ENCODE data around the gene GALNT6. TPM values are rescaled to one million over a fixed set of nuclear protein-coding genes. Genes with fewer than 3 reads are reported as not detected.

GALNT6 gene
- total RNA-seq, 1 donor from 2014 or later: not detected

DNA sequence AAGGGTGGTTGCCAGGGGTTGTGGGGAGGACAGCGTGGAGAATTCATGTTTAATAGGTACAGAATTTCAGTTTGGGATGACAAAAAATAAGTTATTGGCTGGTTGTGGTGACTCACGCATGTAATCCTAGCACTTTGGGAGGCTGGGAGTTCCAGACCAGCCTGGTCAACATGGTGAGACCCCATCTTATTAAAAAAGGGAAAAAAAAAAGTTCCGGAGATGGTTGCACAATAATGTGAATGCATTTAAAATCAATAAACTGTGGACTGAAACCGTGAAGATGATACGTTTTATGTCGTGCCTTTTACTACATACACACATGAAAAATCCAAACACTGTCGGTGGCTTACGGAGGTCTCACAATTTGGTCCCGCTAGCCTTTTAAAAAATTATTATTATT is 20.5 kb downstream of the GALNT6 start:
- Histone ChIP-seq H4K20me1 (ENCODE audit: low read depth) (peaks cover 3% of the 10 kb centered on the region), H2AFZ (replicated peaks) (no peak overlapping the region), H3K79me2 (ENCODE audit: low read depth) (no peaks in the 10 kb centered on the region), H3K4me2 (no peak overlapping the region), H3K9me3 (ENCODE audit: low read depth) (no peaks in the 10 kb centered on the region), H3K36me3 (no peaks in the 10 kb centered on the region), H3K9ac (no peak overlapping the region), H3K27me3 (peaks cover 37% of the 10 kb centered on the region), H3K4me1 (peaks cover 25% of the 10 kb centered on the region), H3K4me3 (no peak overlapping the region), H3F3A (ENCODE audit: low read depth) (peaks cover 29% of the 10 kb centered on the region), H3K27ac (no peak overlapping the region)
- peaks cover 42% of the 10 kb centered on the region for H3K4me1 Mint-ChIP-seq
- peaks cover 8% of the 10 kb centered on the region for H3K27me3 Mint-ChIP-seq (ENCODE audit: insufficient read depth, low read depth)
- H3K36me3 Mint-ChIP-seq: no peaks in the 10 kb centered on the region
- DNase-seq (ENCODE audit: low spot score): no peak
- TF ChIP-seq, protein P1, sequence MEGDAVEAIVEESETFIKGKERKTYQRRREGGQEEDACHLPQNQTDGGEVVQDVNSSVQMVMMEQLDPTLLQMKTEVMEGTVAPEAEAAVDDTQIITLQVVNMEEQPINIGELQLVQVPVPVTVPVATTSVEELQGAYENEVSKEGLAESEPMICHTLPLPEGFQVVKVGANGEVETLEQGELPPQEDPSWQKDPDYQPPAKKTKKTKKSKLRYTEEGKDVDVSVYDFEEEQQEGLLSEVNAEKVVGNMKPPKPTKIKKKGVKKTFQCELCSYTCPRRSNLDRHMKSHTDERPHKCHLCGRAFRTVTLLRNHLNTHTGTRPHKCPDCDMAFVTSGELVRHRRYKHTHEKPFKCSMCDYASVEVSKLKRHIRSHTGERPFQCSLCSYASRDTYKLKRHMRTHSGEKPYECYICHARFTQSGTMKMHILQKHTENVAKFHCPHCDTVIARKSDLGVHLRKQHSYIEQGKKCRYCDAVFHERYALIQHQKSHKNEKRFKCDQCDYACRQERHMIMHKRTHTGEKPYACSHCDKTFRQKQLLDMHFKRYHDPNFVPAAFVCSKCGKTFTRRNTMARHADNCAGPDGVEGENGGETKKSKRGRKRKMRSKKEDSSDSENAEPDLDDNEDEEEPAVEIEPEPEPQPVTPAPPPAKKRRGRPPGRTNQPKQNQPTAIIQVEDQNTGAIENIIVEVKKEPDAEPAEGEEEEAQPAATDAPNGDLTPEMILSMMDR (IDR thresholded peaks at IDR 0.05): no peak
- TF ChIP-seq EZH2 (IDR thresholded peaks at IDR 0.05) (no peak), EZH2phosphoT487 (IDR thresholded peaks at IDR 0.05) (no peak)
- no peak overlapping the region for H3K4me3 Mint-ChIP-seq
- peak overlapping the region; percentile 31 for H3K27ac Mint-ChIP-seq
- H3K9me3 Mint-ChIP-seq: no peaks in the 10 kb centered on the region

DNA sequence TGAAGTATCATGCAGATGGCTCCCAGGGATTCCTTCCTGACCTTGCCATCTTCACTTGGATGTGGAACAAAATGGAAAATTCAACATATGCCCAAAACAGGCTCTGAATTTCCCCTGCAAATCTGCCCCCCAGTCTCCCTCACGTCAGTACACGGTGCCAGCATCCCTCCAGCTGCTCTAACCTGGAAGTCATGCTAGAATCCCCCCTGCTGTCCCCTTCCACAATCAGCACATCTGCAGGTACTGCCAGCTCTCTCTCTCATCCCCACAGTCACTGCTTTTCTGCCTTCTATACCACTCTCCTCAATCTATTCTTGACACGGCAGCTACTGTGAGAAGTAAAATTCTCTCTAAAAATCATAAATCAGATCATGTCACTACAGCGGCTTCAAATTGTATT is 21.6 kb downstream of the GALNT6 start:
- TF ChIP-seq, protein P1 (IDR thresholded peaks at IDR 0.05): no peak
- H3K4me3 Mint-ChIP-seq: no peak overlapping the region
- Histone ChIP-seq H3K9ac (no peak overlapping the region), H3K4me1 (peaks cover 25% of the 10 kb centered on the region), H3K4me2 (no peak overlapping the region), H3K27ac (no peak overlapping the region), H3K9me3 (ENCODE audit: low read depth) (no peaks in the 10 kb centered on the region), H2AFZ (replicated peaks) (no peak overlapping the region), H3K79me2 (ENCODE audit: low read depth) (no peaks in the 10 kb centered on the region), H3K27me3 (peaks cover 37% of the 10 kb centered on the region), H3K36me3 (no peaks in the 10 kb centered on the region), H3F3A (ENCODE audit: low read depth) (peaks cover 29% of the 10 kb centered on the region), H4K20me1 (ENCODE audit: low read depth) (peaks cover 3% of the 10 kb centered on the region), H3K4me3 (no peak overlapping the region)
- no peaks in the 10 kb centered on the region for H3K9me3 Mint-ChIP-seq
- peak overlapping the region; percentile 8 for H3K27ac Mint-ChIP-seq
- no peak for DNase-seq (ENCODE audit: low spot score)
- no peaks in the 10 kb centered on the region for H3K36me3 Mint-ChIP-seq
- H3K4me1 Mint-ChIP-seq: peaks cover 40% of the 10 kb centered on the region
- H3K27me3 Mint-ChIP-seq (ENCODE audit: insufficient read depth, low read depth): peaks cover 6% of the 10 kb centered on the region

DNA sequence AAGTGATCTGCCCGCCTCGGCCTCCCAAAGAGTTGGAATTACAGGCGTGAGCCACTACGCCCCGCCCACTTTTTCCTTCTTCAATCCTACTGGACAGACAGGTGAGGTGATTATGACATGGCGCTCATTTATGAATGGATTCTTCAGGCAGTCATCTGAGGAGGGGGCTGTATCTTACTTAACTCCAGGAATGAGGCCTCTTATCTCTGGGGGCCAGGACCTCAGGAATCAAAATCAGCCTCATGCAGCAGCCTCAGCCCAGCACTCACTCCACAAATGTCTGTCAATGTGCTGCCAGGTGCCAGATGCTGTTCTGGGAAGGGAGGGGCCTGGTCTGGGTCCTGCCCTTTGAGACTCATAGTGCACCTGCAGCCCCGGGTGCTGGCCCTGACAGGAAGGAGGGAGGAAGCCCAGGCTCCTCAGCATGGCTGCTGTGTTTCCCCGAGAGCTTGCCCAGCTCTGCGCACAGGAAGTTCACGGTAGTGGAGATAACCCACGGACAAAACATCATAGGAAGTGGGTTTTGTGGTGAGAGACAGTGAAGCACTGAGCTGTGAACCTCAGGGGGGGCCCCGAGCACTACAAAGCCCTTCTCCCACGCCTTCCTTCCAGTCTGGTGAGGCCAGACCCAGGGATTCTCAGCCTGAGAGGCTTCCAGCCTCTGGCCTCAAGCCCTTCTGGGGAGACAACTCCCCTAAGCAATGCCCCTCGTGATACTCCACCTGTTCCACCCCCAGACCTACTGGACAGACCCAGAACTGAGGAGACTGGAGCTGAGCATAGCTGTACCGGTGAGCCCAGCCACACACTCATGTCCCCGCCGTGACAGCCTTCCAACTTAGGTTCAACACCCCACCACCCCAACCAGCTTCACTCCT is 22.3 kb downstream of the GALNT6 start:
- Histone ChIP-seq H3K79me2 (ENCODE audit: low read depth) (no peaks in the 10 kb centered on the region), H3K4me3 (no peak overlapping the region), H3K36me3 (no peaks in the 10 kb centered on the region), H4K20me1 (ENCODE audit: low read depth) (peaks cover 3% of the 10 kb centered on the region), H3K4me1 (peaks cover 25% of the 10 kb centered on the region), H2AFZ (replicated peaks) (no peak overlapping the region), H3K27me3 (peaks cover 30% of the 10 kb centered on the region), H3K9ac (no peak overlapping the region), H3K4me2 (no peak overlapping the region), H3K9me3 (ENCODE audit: low read depth) (no peaks in the 10 kb centered on the region), H3F3A (ENCODE audit: low read depth) (peaks cover 29% of the 10 kb centered on the region), H3K27ac (no peak overlapping the region)
- H3K4me3 Mint-ChIP-seq: no peak overlapping the region
- no peak overlapping the region for H3K27ac Mint-ChIP-seq
- H3K9me3 Mint-ChIP-seq: no peaks in the 10 kb centered on the region
- H3K36me3 Mint-ChIP-seq: no peaks in the 10 kb centered on the region
- peaks cover 6% of the 10 kb centered on the region for H3K27me3 Mint-ChIP-seq (ENCODE audit: insufficient read depth, low read depth)
- peak; percentile 31 for DNase-seq (ENCODE audit: low spot score)
- no peak for TF ChIP-seq EZH2 (IDR thresholded peaks at IDR 0.05)
- TF ChIP-seq EZH2phosphoT487 (IDR thresholded peaks at IDR 0.05): no peak
- TF ChIP-seq, protein P1 (IDR thresholded peaks at IDR 0.05): no peak
- H3K4me1 Mint-ChIP-seq: peaks cover 40% of the 10 kb centered on the region
